ENCODE results near the gene GBX2.

The GBX2 gene

DNA sequence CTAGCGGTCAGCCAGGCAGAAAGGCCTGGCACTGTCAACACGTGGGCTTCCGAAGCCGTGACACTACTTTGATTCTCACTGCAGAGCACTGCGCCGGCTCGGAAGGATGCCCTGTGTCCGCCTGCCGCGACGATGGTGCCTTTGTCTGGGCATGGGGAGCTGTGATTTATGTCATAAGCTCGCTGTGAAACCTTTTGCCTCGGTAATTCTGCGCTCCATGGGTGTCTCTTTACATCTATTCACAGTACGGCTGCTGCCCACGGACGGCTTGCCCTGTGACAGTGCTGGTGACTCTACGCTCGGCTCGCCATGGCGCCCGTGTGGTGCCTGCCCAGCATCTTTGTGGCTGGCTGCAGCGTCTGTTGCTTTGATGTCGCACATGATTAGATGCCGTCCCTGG lies 43.1 kb upstream of the GBX2 start:
- no peak overlapping the region for H3K4me3 ChIP-seq (ENCODE audit: low read depth, low read length)
- TF ChIP-seq, protein P1, sequence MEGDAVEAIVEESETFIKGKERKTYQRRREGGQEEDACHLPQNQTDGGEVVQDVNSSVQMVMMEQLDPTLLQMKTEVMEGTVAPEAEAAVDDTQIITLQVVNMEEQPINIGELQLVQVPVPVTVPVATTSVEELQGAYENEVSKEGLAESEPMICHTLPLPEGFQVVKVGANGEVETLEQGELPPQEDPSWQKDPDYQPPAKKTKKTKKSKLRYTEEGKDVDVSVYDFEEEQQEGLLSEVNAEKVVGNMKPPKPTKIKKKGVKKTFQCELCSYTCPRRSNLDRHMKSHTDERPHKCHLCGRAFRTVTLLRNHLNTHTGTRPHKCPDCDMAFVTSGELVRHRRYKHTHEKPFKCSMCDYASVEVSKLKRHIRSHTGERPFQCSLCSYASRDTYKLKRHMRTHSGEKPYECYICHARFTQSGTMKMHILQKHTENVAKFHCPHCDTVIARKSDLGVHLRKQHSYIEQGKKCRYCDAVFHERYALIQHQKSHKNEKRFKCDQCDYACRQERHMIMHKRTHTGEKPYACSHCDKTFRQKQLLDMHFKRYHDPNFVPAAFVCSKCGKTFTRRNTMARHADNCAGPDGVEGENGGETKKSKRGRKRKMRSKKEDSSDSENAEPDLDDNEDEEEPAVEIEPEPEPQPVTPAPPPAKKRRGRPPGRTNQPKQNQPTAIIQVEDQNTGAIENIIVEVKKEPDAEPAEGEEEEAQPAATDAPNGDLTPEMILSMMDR (IDR thresholded peaks at IDR 0.05; ENCODE audit: low read depth, low read length): no peak
- in situ Hi-C loops (cut with HindIII; ENCODE audit: low sequenced_read_pairs): no loop called here
- no peak for DNase-seq (ENCODE audit: low read depth, low spot score)

DNA sequence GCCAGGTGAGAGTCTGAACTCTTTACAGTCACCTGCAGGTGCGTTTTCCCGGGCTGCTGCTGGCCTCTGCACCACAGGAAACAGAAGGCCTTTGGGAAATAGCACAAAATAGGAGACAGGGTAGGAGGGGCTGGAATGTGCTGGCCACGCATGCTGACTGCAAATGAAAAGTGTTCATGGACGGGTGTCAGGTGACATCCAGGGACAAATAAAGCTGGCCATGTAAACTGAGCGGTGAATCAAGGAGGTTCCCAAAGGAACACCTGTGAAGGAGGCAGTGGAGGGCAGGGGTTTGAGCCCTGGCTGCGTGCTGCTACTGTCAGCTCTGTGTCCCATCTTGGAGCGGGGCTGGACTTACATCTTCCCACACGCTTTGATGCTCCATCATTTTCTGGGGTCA lies 42.4 kb upstream of the GBX2 start:
- no peak for DNase-seq (ENCODE audit: low read depth, low spot score)
- no peak overlapping the region for H3K4me3 ChIP-seq (ENCODE audit: low read depth, low read length)
- in situ Hi-C loops (cut with HindIII; ENCODE audit: low sequenced_read_pairs): no loop called here
- TF ChIP-seq, protein P1 (IDR thresholded peaks at IDR 0.05; ENCODE audit: low read depth, low read length): no peak

DNA sequence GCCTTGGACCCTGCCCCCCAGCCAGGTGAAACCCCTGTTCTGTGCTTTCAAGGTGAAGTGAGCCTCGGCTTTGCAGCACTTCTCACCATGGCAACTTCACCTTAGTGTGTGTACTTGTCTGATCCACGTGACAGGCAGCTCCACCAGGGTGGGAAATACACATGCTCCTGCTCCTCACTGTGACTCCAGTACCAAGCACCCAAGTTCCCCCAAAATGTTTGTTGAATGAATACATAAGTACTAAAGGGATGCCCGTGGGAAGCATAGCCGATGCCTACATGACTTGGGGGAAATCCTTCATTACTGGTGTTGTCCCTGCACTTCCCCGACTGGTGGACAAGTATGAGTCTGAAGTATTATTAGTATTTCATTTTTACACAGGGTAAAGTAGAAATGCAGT lies 41.8 kb upstream of the GBX2 start:
- H3K4me3 ChIP-seq (ENCODE audit: low read depth, low read length): no peak overlapping the region

DNA sequence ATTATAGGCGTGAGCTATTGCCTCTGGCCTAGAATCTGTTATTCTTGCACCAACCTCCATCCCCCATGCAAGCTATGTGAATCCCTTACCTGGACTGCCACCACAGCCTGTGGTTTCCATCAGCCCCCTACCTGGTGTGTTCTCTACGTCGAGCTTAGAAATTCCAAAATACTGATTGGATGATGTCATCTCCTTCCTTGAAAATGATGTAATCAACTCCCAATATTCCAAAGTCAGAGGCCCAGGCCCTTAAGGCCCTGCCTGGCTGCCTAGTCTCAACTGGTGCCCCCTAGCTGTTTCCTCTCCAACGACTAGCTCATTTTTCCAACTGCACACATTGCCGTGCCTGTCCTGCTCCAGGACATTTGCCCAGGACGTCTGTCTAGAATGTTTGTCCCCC lies 41.3 kb upstream of the GBX2 start:
- H3K4me3 ChIP-seq (ENCODE audit: low read depth, low read length): no peak overlapping the region
- in situ Hi-C loops (cut with HindIII; ENCODE audit: low sequenced_read_pairs): no loop called here
- TF ChIP-seq, protein P1 (IDR thresholded peaks at IDR 0.05; ENCODE audit: low read depth, low read length): no peak
- DNase-seq (ENCODE audit: low read depth, low spot score): no peak

More for the DNA sequence above, 41.8 kb upstream of the GBX2 start:
- in situ Hi-C loops (cut with HindIII; ENCODE audit: low sequenced_read_pairs): no loop called here
- TF ChIP-seq, protein P1 (IDR thresholded peaks at IDR 0.05; ENCODE audit: low read depth, low read length): no peak
- no peak for DNase-seq (ENCODE audit: low read depth, low spot score)

DNA sequence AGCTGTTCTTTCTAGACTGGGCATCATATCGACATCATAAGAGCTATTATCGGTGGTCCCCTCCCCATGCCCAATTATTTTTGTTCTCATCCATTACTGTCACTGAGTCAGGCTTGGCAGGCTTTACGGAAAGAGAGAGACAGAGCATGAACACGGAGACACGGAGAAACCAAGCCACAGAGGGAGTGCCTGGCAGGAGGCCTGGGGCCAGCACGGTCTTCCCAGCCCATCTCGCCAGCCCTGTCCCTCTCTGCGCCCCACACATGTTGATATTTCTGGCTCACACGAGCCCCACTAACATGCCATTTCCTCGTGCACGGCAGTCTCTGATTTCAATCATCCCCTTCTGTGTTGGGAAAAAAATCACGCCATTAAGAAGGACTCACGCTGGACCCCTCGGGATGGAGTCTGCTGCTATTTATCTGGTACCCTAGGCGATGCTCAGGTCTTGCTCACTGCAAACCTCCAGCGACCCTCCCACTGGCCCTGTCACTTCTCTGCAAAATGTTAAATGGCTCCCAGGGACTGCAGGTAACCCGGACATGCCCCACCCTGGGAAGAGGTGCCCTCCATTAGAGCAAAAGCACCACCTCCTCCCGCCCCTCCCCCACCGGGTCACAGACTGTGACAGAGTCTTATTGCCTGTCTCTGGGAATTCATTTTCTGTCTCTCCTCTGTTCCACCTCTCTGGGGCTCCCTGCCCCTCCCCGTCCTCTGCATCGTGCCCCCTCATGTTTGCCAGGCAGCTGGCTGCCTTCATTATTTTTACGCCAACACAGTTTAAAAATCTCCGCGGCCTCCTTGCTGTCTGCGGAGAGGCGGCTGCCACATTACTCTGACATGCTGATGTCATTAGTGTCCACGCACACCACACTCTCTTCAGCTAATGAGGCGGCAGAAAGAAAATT lies 40.1 kb upstream of the GBX2 start:
- TF ChIP-seq, protein P1 (IDR thresholded peaks at IDR 0.05; ENCODE audit: low read depth, low read length): no peak

DNA sequence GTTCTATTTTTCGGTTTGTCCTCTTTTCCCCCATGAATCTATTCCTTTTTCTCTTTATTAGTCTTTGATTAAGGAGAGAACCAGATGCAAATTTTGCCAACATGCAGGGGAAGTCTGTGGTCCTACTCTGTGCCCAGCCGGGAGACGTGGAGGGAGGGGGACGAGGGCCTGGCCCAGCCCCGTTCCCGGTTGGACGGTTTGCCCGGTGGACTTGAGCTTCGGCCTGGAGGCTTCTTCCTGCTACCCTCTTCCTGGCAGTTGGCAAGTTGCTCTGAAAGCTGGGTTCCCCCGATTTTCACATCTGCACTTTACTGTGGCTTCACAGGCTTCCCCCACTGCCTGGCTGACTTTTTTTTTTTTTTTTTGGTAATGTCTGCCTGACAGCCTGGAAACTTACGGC lies 39.3 kb upstream of the GBX2 start:
- H3K4me3 ChIP-seq (ENCODE audit: low read depth, low read length): no peak overlapping the region
- TF ChIP-seq, protein P1 (IDR thresholded peaks at IDR 0.05; ENCODE audit: low read depth, low read length): no peak
- no peak for DNase-seq (ENCODE audit: low read depth, low spot score)
- in situ Hi-C loops (cut with HindIII; ENCODE audit: low sequenced_read_pairs): no loop called here

More for the DNA sequence above, 40.1 kb upstream of the GBX2 start:
- no peak for DNase-seq (ENCODE audit: low read depth, low spot score)
- in situ Hi-C loops (cut with HindIII; ENCODE audit: low sequenced_read_pairs): no loop called here
- no peak overlapping the region for H3K4me3 ChIP-seq (ENCODE audit: low read depth, low read length)

Data from astrocyte of the spinal cord (primary cell).